Measurements from ENCODE around the gene CD200R1L. TPM values are rescaled to one million over a fixed set of nuclear protein-coding genes. Genes with fewer than 3 reads are reported as not detected.
A peak's percentile ranks its signal among the peaks of the same experiment; 100 is the strongest.

CD200R1L gene
- total RNA-seq, 1 donor from 2014 or later: not detected

- Mint-ChIP-seq H3K27ac (peak overlapping the region; percentile 62), H3K36me3 (no peaks in the 10 kb centered on the region), H3K4me3 (no peak overlapping the region), H3K9me3 (peaks cover 7% of the 10 kb centered on the region), H3K4me1 (ENCODE audit: unreplicated experiment) (peaks cover 24% of the 10 kb centered on the region), H3K27me3 (no peaks in the 10 kb centered on the region)
- TF ChIP-seq, protein P1, sequence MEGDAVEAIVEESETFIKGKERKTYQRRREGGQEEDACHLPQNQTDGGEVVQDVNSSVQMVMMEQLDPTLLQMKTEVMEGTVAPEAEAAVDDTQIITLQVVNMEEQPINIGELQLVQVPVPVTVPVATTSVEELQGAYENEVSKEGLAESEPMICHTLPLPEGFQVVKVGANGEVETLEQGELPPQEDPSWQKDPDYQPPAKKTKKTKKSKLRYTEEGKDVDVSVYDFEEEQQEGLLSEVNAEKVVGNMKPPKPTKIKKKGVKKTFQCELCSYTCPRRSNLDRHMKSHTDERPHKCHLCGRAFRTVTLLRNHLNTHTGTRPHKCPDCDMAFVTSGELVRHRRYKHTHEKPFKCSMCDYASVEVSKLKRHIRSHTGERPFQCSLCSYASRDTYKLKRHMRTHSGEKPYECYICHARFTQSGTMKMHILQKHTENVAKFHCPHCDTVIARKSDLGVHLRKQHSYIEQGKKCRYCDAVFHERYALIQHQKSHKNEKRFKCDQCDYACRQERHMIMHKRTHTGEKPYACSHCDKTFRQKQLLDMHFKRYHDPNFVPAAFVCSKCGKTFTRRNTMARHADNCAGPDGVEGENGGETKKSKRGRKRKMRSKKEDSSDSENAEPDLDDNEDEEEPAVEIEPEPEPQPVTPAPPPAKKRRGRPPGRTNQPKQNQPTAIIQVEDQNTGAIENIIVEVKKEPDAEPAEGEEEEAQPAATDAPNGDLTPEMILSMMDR (conservative IDR thresholded peaks at IDR 0.05): no peak
- DNase-seq (ENCODE audit: extremely low spot score, unreplicated experiment): no peak
Measured at GRCh38 chr3:112799946-112800345, 46.7 kb downstream of the CD200R1L start.

- Mint-ChIP-seq H3K9me3 (peaks cover 5% of the 10 kb centered on the region), H3K4me1 (ENCODE audit: unreplicated experiment) (peaks cover 17% of the 10 kb centered on the region), H3K27me3 (no peaks in the 10 kb centered on the region), H3K27ac (peak overlapping the region; percentile 74), H3K4me3 (no peak overlapping the region), H3K36me3 (no peaks in the 10 kb centered on the region)
- DNase-seq (ENCODE audit: extremely low spot score, unreplicated experiment): no peak
- TF ChIP-seq, protein P1 (conservative IDR thresholded peaks at IDR 0.05): no peak
Measured at GRCh38 chr3:112794622-112795172, 52.0 kb downstream of the CD200R1L start.

- Mint-ChIP-seq H3K27me3 (no peaks in the 10 kb centered on the region), H3K27ac (peak overlapping the region; percentile 4), H3K9me3 (peaks cover 4% of the 10 kb centered on the region), H3K36me3 (no peaks in the 10 kb centered on the region), H3K4me1 (ENCODE audit: unreplicated experiment) (peaks cover 11% of the 10 kb centered on the region), H3K4me3 (no peak overlapping the region)
- TF ChIP-seq, protein P1 (conservative IDR thresholded peaks at IDR 0.05): no peak
- no peak for DNase-seq (ENCODE audit: extremely low spot score, unreplicated experiment)
Measured at GRCh38 chr3:112793326-112794081, 53.2 kb downstream of the CD200R1L start.

- TF ChIP-seq, protein P1 (conservative IDR thresholded peaks at IDR 0.05): no peak
- H3K36me3 Mint-ChIP-seq: no peaks in the 10 kb centered on the region
- H3K27me3 Mint-ChIP-seq: no peaks in the 10 kb centered on the region
- DNase-seq (ENCODE audit: extremely low spot score, unreplicated experiment): no peak
- H3K9me3 Mint-ChIP-seq: peaks cover 8% of the 10 kb centered on the region
- no peak overlapping the region for H3K4me3 Mint-ChIP-seq
- no peak overlapping the region for H3K27ac Mint-ChIP-seq
- H3K4me1 Mint-ChIP-seq (ENCODE audit: unreplicated experiment): peaks cover 11% of the 10 kb centered on the region
Measured at GRCh38 chr3:112791736-112792135, 54.9 kb downstream of the CD200R1L start.

GRCh38 chr3:112789787-112790186 lies 56.9 kb downstream of the CD200R1L start:
- DNase-seq (ENCODE audit: extremely low spot score, unreplicated experiment): no peak
- Mint-ChIP-seq H3K4me3 (no peak overlapping the region), H3K27me3 (no peaks in the 10 kb centered on the region), H3K36me3 (no peaks in the 10 kb centered on the region), H3K4me1 (ENCODE audit: unreplicated experiment) (peaks cover 17% of the 10 kb centered on the region), H3K27ac (no peak overlapping the region), H3K9me3 (peaks cover 8% of the 10 kb centered on the region)
- TF ChIP-seq, protein P1 (conservative IDR thresholded peaks at IDR 0.05): no peak
